ENCODE measurements around the gene TP53INP2.

GRCh38 chr20:34744340-34744739, 40.2 kb downstream of the TP53INP2 start:
- TF ChIP-seq POLR2A (IDR thresholded peaks at IDR 0.05) (no peak), CTCF (IDR thresholded peaks at IDR 0.05) (no peak), POLR2AphosphoS5 (IDR thresholded peaks at IDR 0.05) (no peak)

Measured in upper lobe of left lung (tissue), 4 donors.